IMR-90 (cell line): ENCODE results near the gene ADGRA1. TPM values are rescaled to one million over a fixed set of nuclear protein-coding genes. Genes with fewer than 3 reads are reported as not detected.
"Not testable (repeated sequence)": the region's sequence is repeated elsewhere in the genome, so short reads cannot be mapped to it uniquely, and the experiment has no call there.

ENCODE experiments used
- ATAC-seq: fragments of 200-7000 bp; cut with Tn5 transposase; 2 replicates; pipeline ENCODE4 v1.9.1; 2020; ENCODE audit warnings: low read depth, mild to moderate bottlenecking, moderate library complexity
- BruUV-seq: library from RNA; stranded (reverse); fragments of 400-500 nt; replicated peaks from 2 replicates; lab custom pipeline; 2021; lab: Mats Ljungman, UMichigan
- CTCF ChIA-PET: fragments of 300-600 bp; formaldehyde crosslinking; extraction: SDS; loops from one replicate; lab custom pipeline; 2021; ENCODE audit warnings: antibody characterized with exemption; lab: Yijun Ruan, JAX
- POLR2A ChIA-PET: fragments of 300-600 bp; sonication (Branson Sonifier 250); formaldehyde crosslinking; loops from one replicate; lab custom pipeline; 2022; ENCODE audit warnings: antibody characterized with exemption; ENCODE audit not compliant: unreplicated experiment; lab: Charles Lee
- DNase-seq: peaks from one replicate; pipeline ENCODE4 v3.0.0; 2013
- H2AFZ ChIP-seq: replicated peaks from 2 replicates; pipeline ENCODE3; 2013; ENCODE audit warnings: low read length, mild to moderate bottlenecking; ENCODE audit not compliant: poor library complexity
- H2AK5ac ChIP-seq: 2 replicates; pipeline ENCODE4 v1.6.1; 2013; ENCODE audit warnings: low read depth, low read length, inconsistent platforms
- H2AK9ac ChIP-seq: replicated peaks from 2 replicates; pipeline ENCODE3; 2013; ENCODE audit warnings: mild to moderate bottlenecking, low read depth, low read length, moderate library complexity; ENCODE audit not compliant: poor library complexity
- H2BK120ac ChIP-seq: 2 replicates; pipeline ENCODE4 v1.6.1; 2013; ENCODE audit warnings: low read depth, low read length, inconsistent platforms
- H2BK15ac ChIP-seq: 3 replicates; pipeline ENCODE4 v1.6.1; 2013; ENCODE audit warnings: low read depth, low read length, inconsistent platforms
- H2BK20ac ChIP-seq: 2 replicates; pipeline ENCODE4 v1.6.1; 2013; ENCODE audit warnings: low read depth, mild to moderate bottlenecking, inconsistent platforms, low read length, moderate library complexity
- H2BK5ac ChIP-seq: 2 replicates; pipeline ENCODE4 v1.6.1; 2013; ENCODE audit warnings: mild to moderate bottlenecking, low read depth, low read length, inconsistent platforms; ENCODE audit not compliant: poor library complexity, severe bottlenecking
- H3K14ac ChIP-seq: replicated peaks from 2 replicates; pipeline ENCODE4 v1.6.1; 2013; ENCODE audit warnings: low read depth, low read length, inconsistent platforms
- H3K18ac ChIP-seq: 2 replicates; pipeline ENCODE4 v1.6.1; 2013; ENCODE audit warnings: low read depth, low read length, control low read depth
- H3K23ac ChIP-seq: 2 replicates; pipeline ENCODE4 v1.6.1; 2013; ENCODE audit warnings: low read depth, low read length, inconsistent platforms
- H3K27ac ChIP-seq: 2 replicates; pipeline ENCODE4 v1.5.1; 2013; ENCODE audit warnings: mild to moderate bottlenecking, control low read depth, low read length; ENCODE audit not compliant: insufficient read depth
- H3K27me3 ChIP-seq: 2 replicates; pipeline ENCODE4 v1.6.1; 2013; ENCODE audit warnings: low read length; ENCODE audit not compliant: control insufficient read depth, insufficient read depth
- H3K36me3 ChIP-seq: 2 replicates; pipeline ENCODE4 v1.6.1; 2013; ENCODE audit warnings: low read length, mixed read lengths; ENCODE audit not compliant: control insufficient read depth, insufficient read depth
- H3K4ac ChIP-seq: 2 replicates; pipeline ENCODE4 v1.6.1; 2013; ENCODE audit warnings: low read depth, low read length, inconsistent platforms
- H3K4me1 ChIP-seq: 2 replicates; pipeline ENCODE4 v1.6.1; 2013; ENCODE audit warnings: low read length, mixed read lengths; ENCODE audit not compliant: control insufficient read depth, insufficient read depth
- H3K4me2 ChIP-seq: 2 replicates; pipeline ENCODE4 v1.6.1; 2013; ENCODE audit warnings: low read depth, mild to moderate bottlenecking, control low read depth, low read length, moderate library complexity
- H3K4me3 ChIP-seq: 2 replicates; pipeline ENCODE4 v1.5.1; 2013; ENCODE audit warnings: low read depth, mild to moderate bottlenecking, control low read depth, low read length, moderate library complexity; ENCODE audit not compliant: insufficient read depth
- H3K56ac ChIP-seq: 2 replicates; pipeline ENCODE4 v1.6.1; 2013; ENCODE audit warnings: low read length, inconsistent platforms; ENCODE audit not compliant: insufficient read depth; ENCODE audit errors: extremely low read depth
- H3K79me1 ChIP-seq, 2 experiments: 2 replicates each; pipeline ENCODE4 v1.6.1; 2013; ENCODE audit warnings: low read length in 2 of 2, inconsistent platforms in 1 of 2, low read depth in 1 of 2
- H3K9ac ChIP-seq: 2 replicates; pipeline ENCODE4 v1.6.1; 2013; ENCODE audit warnings: low read depth, low read length, control low read depth
- H3K9me1 ChIP-seq: 2 replicates; pipeline ENCODE4 v1.6.1; 2013; ENCODE audit warnings: low read length, inconsistent platforms; ENCODE audit not compliant: insufficient read depth
- H3K9me3 ChIP-seq: 2 replicates; pipeline ENCODE4 v1.6.1; 2013; ENCODE audit warnings: low read length; ENCODE audit not compliant: control insufficient read depth, insufficient read depth
- H4K20me1 ChIP-seq: 2 replicates; pipeline ENCODE4 v1.6.1; 2013; ENCODE audit warnings: low read length, inconsistent platforms; ENCODE audit not compliant: insufficient read depth
- H4K5ac ChIP-seq: 2 replicates; pipeline ENCODE4 v1.6.1; 2013; ENCODE audit warnings: mild to moderate bottlenecking, low read depth, low read length, control low read depth
- H4K8ac ChIP-seq, 2 experiments: 2 replicates each; pipeline ENCODE4 v1.6.1; 2013; ENCODE audit warnings: low read depth in 2 of 2, low read length in 2 of 2, control low read depth in 1 of 2, inconsistent platforms in 1 of 2
- H4K91ac ChIP-seq: 2 replicates; pipeline ENCODE4 v1.6.1; 2013; ENCODE audit warnings: low read depth, low read length, inconsistent platforms; ENCODE audit not compliant: insufficient read depth
- FOS ChIP-seq: fragments of 150-350 bp; IDR thresholded peaks from 2 replicates; pipeline ENCODE4 v1.6.1; 2016; ENCODE audit warnings: low read depth, low read length
- MXI1 ChIP-seq: IDR thresholded peaks from 2 replicates; pipeline ENCODE4 v1.6.1; 2012; ENCODE audit warnings: low read depth, mild to moderate bottlenecking, low read length, moderate library complexity, borderline replicate concordance
- NFE2L2 ChIP-seq: fragments of 150-350 bp; IDR thresholded peaks from 2 replicates; pipeline ENCODE4 v1.6.1; 2016; ENCODE audit warnings: low read depth, mild to moderate bottlenecking, low read length
- RFX5 ChIP-seq: IDR thresholded peaks from 2 replicates; pipeline ENCODE4 v1.8.0; 2012; ENCODE audit warnings: low read depth, mild to moderate bottlenecking, low read length, moderate library complexity
- WGBS, 2 experiments: methylation state at CpG; one replicate each; pipeline versions ENCODE4 v1.1.5 to v1.1.7; 2013; ENCODE audit warnings: missing lambda C conversion rate in 2 of 2; ENCODE audit not compliant: insufficient read length in 1 of 2; ENCODE audit errors: extremely low coverage in 2 of 2; 5-methylcytosine and 5-hydroxymethylcytosine counted together
- dilution Hi-C: fragments of 300-500 bp; cut with HindIII; formaldehyde crosslinking; loops from one replicate; pipeline ENCODE4 v1.14.3; 2018; ENCODE audit warnings: low sequenced_read_pairs; ENCODE audit not compliant: unreplicated experiment
- in situ Hi-C: fragments of 300-500 bp; cut with MboI; formaldehyde crosslinking; loops from 3 replicates; pipeline ENCODE4 v1.14.3; 2019; ENCODE audit warnings: low sequenced_read_pairs, inconsistent platforms, mixed read lengths
- intact Hi-C: fragments of 100-400 bp; cut with micrococcal nuclease; formaldehyde crosslinking; loops from 2 replicates; pipeline ENCODE4 v1.10.0; 2022
- polyA plus RNA-seq, 3 experiments: library from polyadenylated mRNA; depleted of rRNA; stranded (reverse); fragments of >200 nt; gene quantifications; 2 replicates each; pipeline ENCODE4 v1.2.3, GENCODE V29; 2012; ENCODE audit warnings: low replicate concordance in 1 of 3
- total RNA-seq: library from RNA; depleted of rRNA; stranded (reverse); fragments of >200 nt; gene quantifications from 2 replicates; pipeline ENCODE4 v1.2.3, GENCODE V29; 2012
- TF ChIP-seq, protein P1 (sequence below): fragments of 150-350 bp; IDR thresholded peaks from 2 replicates; pipeline ENCODE4 v1.6.1; 2017; ENCODE audit warnings: mild to moderate bottlenecking, antibody characterized with exemption, low read length, low read depth
- TF ChIP-seq, protein P2 (sequence below): fragments of 150-350 bp; IDR thresholded peaks from 2 replicates; pipeline ENCODE4 v1.6.1; 2016; ENCODE audit warnings: low read depth, mild to moderate bottlenecking, low read length, moderate library complexity, borderline replicate concordance

The ADGRA1 gene
- total and polyA plus RNA-seq, 2 of the 4 experiments (the other 2 are of a cell fraction) = not detected

DNA sequence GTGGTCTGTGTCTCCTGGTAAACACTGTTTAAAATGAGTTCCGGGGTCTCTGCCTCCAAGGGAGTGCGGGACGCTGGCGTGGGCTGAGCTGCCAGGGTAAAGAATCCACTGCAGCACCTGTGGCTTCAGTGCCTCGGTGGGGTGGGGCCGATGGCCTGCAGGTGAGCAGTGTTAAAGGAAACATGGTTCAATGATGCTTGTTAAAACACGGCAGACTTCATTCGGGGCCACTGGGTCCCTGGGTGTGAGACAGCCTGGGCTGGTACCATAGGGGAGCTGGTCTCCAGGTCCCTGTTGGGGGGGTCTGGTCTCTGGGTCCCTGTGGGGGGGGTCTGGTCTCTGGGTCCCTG is 47.4 kb downstream of the ADGRA1 start:
- Histone ChIP-seq H3K4me1 (no peaks in the 10 kb centered on the region), H3K9me1 (no peaks in the 10 kb centered on the region), H3K14ac (no peak overlapping the region), H2BK15ac (no peak overlapping the region), H4K5ac (no peak overlapping the region), H2AK9ac (no peak overlapping the region), H2BK5ac (no peak overlapping the region), H4K8ac (no peak overlapping the region), H3K18ac (no peak overlapping the region), H3K9me3 (no peaks in the 10 kb centered on the region), H3K9ac (no peak overlapping the region), H4K91ac (no peak overlapping the region), H3K36me3 (no peaks in the 10 kb centered on the region), H4K20me1 (no peaks in the 10 kb centered on the region), H2BK20ac (no peak overlapping the region), H2AFZ (no peak overlapping the region), H2BK120ac (no peak overlapping the region), H3K27ac (no peak overlapping the region), H3K4me2 (no peak overlapping the region), H3K23ac (no peak overlapping the region), H3K4ac (no peak overlapping the region), H3K56ac (no peak overlapping the region), H3K4me3 (no peak overlapping the region), H2AK5ac (no peak overlapping the region), H3K79me1 (no peaks in the 10 kb centered on the region), H3K27me3 (peaks cover 3% of the 10 kb centered on the region; the same call in 1 of the 2 replicates)
- WGBS, 2 experiments = no CpG with 5 or more reads among the region's 8 CpGs
- ATAC-seq = no peak
- intact Hi-C loops = no loop called here
- in situ Hi-C loops = loop anchor here (25.0 kb wide), 1 partner anchor 473 kb away; no protein-coding TSS in a partner anchor
- POLR2A ChIA-PET = no interaction called here
- no peak for DNase-seq
- BruUV-seq = no TSS peak
- TF ChIP-seq, protein P1, sequence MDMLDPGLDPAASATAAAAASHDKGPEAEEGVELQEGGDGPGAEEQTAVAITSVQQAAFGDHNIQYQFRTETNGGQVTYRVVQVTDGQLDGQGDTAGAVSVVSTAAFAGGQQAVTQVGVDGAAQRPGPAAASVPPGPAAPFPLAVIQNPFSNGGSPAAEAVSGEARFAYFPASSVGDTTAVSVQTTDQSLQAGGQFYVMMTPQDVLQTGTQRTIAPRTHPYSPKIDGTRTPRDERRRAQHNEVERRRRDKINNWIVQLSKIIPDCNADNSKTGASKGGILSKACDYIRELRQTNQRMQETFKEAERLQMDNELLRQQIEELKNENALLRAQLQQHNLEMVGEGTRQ = no peak
- no peak for TF ChIP-seq FOS
- TF ChIP-seq NFE2L2 = no peak
- TF ChIP-seq, protein P2, sequence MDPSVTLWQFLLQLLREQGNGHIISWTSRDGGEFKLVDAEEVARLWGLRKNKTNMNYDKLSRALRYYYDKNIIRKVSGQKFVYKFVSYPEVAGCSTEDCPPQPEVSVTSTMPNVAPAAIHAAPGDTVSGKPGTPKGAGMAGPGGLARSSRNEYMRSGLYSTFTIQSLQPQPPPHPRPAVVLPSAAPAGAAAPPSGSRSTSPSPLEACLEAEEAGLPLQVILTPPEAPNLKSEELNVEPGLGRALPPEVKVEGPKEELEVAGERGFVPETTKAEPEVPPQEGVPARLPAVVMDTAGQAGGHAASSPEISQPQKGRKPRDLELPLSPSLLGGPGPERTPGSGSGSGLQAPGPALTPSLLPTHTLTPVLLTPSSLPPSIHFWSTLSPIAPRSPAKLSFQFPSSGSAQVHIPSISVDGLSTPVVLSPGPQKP = no peak
- TF ChIP-seq MXI1 = no peak
- TF ChIP-seq RFX5 = no peak
- CTCF ChIA-PET = no interaction called here
- dilution Hi-C loops = no loop called here

DNA sequence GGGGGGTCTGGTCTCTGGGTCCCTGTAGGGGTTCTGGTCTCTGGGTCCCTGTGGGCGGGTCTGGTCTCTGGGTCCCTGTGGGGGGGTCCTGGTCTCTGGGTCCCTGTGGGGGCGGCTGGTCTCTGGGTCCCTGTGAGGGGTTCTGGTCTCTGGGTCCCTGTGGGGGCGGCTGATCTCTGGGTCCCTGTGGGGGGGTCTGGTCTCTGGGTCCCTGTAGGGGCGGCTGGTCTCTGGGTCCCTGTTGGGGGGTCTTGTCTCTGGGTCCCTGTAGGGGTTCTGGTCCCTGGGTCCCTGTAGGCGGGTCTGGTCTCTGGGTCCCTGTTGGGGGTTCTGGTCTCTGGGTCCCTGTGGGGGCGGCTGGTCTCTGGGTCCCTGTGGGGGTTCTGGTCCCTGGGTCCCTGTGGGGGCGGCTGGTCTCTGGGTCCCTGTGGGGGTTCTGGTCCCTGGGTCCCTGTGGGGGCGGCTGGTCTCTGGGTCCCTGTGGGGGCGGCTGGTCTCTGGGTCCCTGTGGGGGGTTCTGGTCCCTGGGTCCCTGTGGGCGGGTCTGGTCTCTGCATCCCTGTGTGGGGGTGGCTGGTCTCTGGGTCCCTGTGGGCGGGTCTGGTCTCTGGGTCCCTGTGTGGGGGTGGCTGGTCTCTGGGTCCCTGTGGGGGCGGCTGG is 49.9 kb downstream of the ADGRA1 start:
- CTCF ChIA-PET, BruUV-seq, dilution Hi-C loops, H3K56ac ChIP-seq, POLR2A ChIA-PET, H2AFZ ChIP-seq, DNase-seq, H3K4me2 ChIP-seq, H3K4me1 ChIP-seq, intact Hi-C loops, H3K36me3 ChIP-seq, H3K4me3 ChIP-seq, H3K9me3 ChIP-seq, H3K4ac ChIP-seq, H4K91ac ChIP-seq, ATAC-seq, H3K14ac ChIP-seq, H4K20me1 ChIP-seq, H4K5ac ChIP-seq, H2BK20ac ChIP-seq, H4K8ac ChIP-seq, H2BK120ac ChIP-seq, H3K27me3 ChIP-seq, H3K18ac ChIP-seq, H2AK9ac ChIP-seq, H3K23ac ChIP-seq, H3K9ac ChIP-seq, H2BK15ac ChIP-seq, H2AK5ac ChIP-seq, H3K27ac ChIP-seq, H3K9me1 ChIP-seq, H2BK5ac ChIP-seq, H3K79me1 ChIP-seq: not testable (repeated sequence)
- in situ Hi-C loops = loop anchor here (25.0 kb wide), 1 partner anchor 475 kb away; no protein-coding TSS in a partner anchor
- WGBS, 2 experiments = no CpG with 5 or more reads among the region's 12 CpGs
